SK-N-SH (cell line): ENCODE data around the gene NREP. TPM values are rescaled to one million over a fixed set of nuclear protein-coding genes. Genes with fewer than 3 reads are reported as not detected.

Source experiments
- CTCF ChIA-PET: fragments of 300-600, 350-600 bp; formaldehyde crosslinking; extraction: SDS; loops from one replicate; lab custom pipeline; 2021; lab: Yijun Ruan, JAX
- POLR2A ChIA-PET: fragments of 350-600 bp; sonication (Branson Sonifier 250); formaldehyde crosslinking; extraction: SDS; loops from one replicate; lab custom pipeline; 2020; ENCODE audit warnings: antibody characterized with exemption, inconsistent platforms; lab: Yijun Ruan, JAX
- DNase-seq: peaks from one replicate; pipeline ENCODE4 v3.0.0; 2012
- H2AFZ ChIP-seq: fragments of 200-600 bp; sonication (generic); 2 replicates; pipeline ENCODE4 v1.8.1; 2016; ENCODE audit warnings: antibody characterized with exemption, mild to moderate bottlenecking, low read depth
- H3F3A ChIP-seq: fragments of 200-600 bp; sonication (generic); replicated peaks from 2 replicates; pipeline ENCODE3; 2016; ENCODE audit warnings: antibody characterized with exemption, mild to moderate bottlenecking; ENCODE audit not compliant: insufficient read depth
- H3K27ac ChIP-seq, 2 experiments: fragments of 200-500 bp in 1 of 2; fragments of 200-600 bp in 1 of 2; sonication (Bioruptor generic) in 1 of 2; sonication (generic), shearing (Covaris generic) in 1 of 2; 2 replicates each; pipeline versions ENCODE4 v1.5.1 to v1.6.1; 2014 to 2016; ENCODE audit warnings: low read depth in 2 of 2, inconsistent platforms in 1 of 2, low read length in 1 of 2, mild to moderate bottlenecking in 1 of 2, mixed read lengths in 1 of 2
- H3K27me3 ChIP-seq: fragments of 200-600 bp; sonication (generic), shearing (Covaris generic); 2 replicates; pipeline ENCODE4 v1.6.1; 2016; ENCODE audit warnings: mixed run types; ENCODE audit not compliant: insufficient read depth
- H3K36me3 ChIP-seq, 2 experiments: fragments of 200-500 bp in 1 of 2; fragments of 200-600 bp in 1 of 2; sonication (Bioruptor generic) in 1 of 2; sonication (generic) in 1 of 2; replicated peaks in 1 of 2; 2 replicates each; pipeline versions ENCODE3 to v1.5.1; 2014 to 2016; ENCODE audit warnings: low read length in 1 of 2, mild to moderate bottlenecking in 1 of 2; ENCODE audit not compliant: insufficient read depth in 2 of 2, control insufficient read depth in 1 of 2
- H3K4me1 ChIP-seq, 2 experiments: fragments of 200-500 bp in 1 of 2; fragments of 200-600 bp in 1 of 2; sonication (Bioruptor generic) in 1 of 2; sonication (generic), shearing (Covaris generic) in 1 of 2; 2 replicates each; pipeline versions ENCODE4 v1.5.1 to v1.6.1; 2014 to 2016; ENCODE audit warnings: low read depth in 1 of 2, low read length in 1 of 2, mixed run types in 1 of 2; ENCODE audit not compliant: insufficient read depth in 2 of 2, control insufficient read depth in 1 of 2
- H3K4me2 ChIP-seq: fragments of 200-600 bp; sonication (generic), shearing (Covaris generic); 2 replicates; pipeline ENCODE4 v1.6.1; 2017; ENCODE audit warnings: mixed run types
- H3K4me3 ChIP-seq, 2 experiments: fragments of 200-500 bp in 1 of 2; fragments of 200-600 bp in 1 of 2; sonication (Bioruptor generic) in 1 of 2; sonication (generic), shearing (Covaris generic) in 1 of 2; 2 replicates each; pipeline versions ENCODE4 v1.5.1 to v1.8.1; 2014 to 2016; ENCODE audit warnings: low read depth in 2 of 2, inconsistent platforms in 1 of 2, low read length in 1 of 2, mild to moderate bottlenecking in 1 of 2, mixed read lengths in 1 of 2, moderate library complexity in 1 of 2
- H3K79me2 ChIP-seq: fragments of 200-600 bp; sonication (generic); 2 replicates; pipeline ENCODE4 v1.8.1; 2017; ENCODE audit warnings: mild to moderate bottlenecking; ENCODE audit not compliant: insufficient read depth
- H3K9ac ChIP-seq: fragments of 200-600 bp; sonication (generic); 2 replicates; pipeline ENCODE4 v1.6.1; 2017; ENCODE audit warnings: mixed run types
- H3K9me2 ChIP-seq: fragments of 200-600 bp; sonication (generic); 2 replicates; pipeline ENCODE4 v1.6.1; 2017; ENCODE audit warnings: mixed run types
- H3K9me3 ChIP-seq: fragments of 200-600 bp; sonication (generic); 2 replicates; pipeline ENCODE4 v1.6.1; 2017; ENCODE audit warnings: mixed run types, mild to moderate bottlenecking, moderate library complexity
- H4K20me1 ChIP-seq: fragments of 200-600 bp; sonication (generic); 2 replicates; pipeline ENCODE4 v1.6.1; 2017; ENCODE audit warnings: mild to moderate bottlenecking, mixed run types; ENCODE audit not compliant: insufficient read depth
- ELF1 ChIP-seq: IDR thresholded peaks from 2 replicates; pipeline ENCODE4 v1.4.0; 2012
- EP300 ChIP-seq, 2 experiments: IDR thresholded peaks; 2 replicates each; pipeline versions ENCODE4 v1.4.0 to v1.6.1; 2012; ENCODE audit warnings: borderline replicate concordance in 1 of 2, low read depth in 1 of 2, low read length in 1 of 2
- EZH2phosphoT487 ChIP-seq: fragments of 200-600 bp; sonication (generic); IDR thresholded peaks from 2 replicates; pipeline ENCODE4 v1.6.1; 2017; ENCODE audit warnings: low read depth, mixed run types, mild to moderate bottlenecking, antibody characterized with exemption, moderate library complexity, borderline replicate concordance
- FOSL2 ChIP-seq: IDR thresholded peaks from 2 replicates; pipeline ENCODE4 v1.4.0; 2012; ENCODE audit warnings: low read depth, mild to moderate bottlenecking, moderate library complexity, borderline replicate concordance
- GATA2 ChIP-seq: sonication (generic); formaldehyde crosslinking; IDR thresholded peaks from 2 replicates; pipeline ENCODE4 v1.5.0; 2020; ENCODE audit warnings: mild to moderate bottlenecking, missing genetic modification reagents
- JUND ChIP-seq: IDR thresholded peaks from 2 replicates; pipeline ENCODE4 v1.4.0; 2012
- MAX ChIP-seq: IDR thresholded peaks from 2 replicates; pipeline ENCODE4 v1.4.0; 2012; ENCODE audit warnings: low read depth
- MEF2A ChIP-seq: IDR thresholded peaks from 2 replicates; pipeline ENCODE4 v1.4.0; 2012; ENCODE audit warnings: low read depth, borderline replicate concordance
- MXI1 ChIP-seq: IDR thresholded peaks from 2 replicates; pipeline ENCODE4 v1.6.1; 2012; ENCODE audit warnings: mild to moderate bottlenecking, low read depth, low read length, improper control_type of control experiment
- NFIC ChIP-seq: IDR thresholded peaks from 2 replicates; pipeline ENCODE4 v1.4.0; 2012; ENCODE audit warnings: borderline replicate concordance
- NRF1 ChIP-seq: IDR thresholded peaks from 2 replicates; pipeline ENCODE4 v1.6.1; 2012; ENCODE audit warnings: low read depth, mild to moderate bottlenecking, low read length
- REST ChIP-seq: IDR thresholded peaks from 2 replicates; pipeline ENCODE4 v1.6.1; 2012; ENCODE audit warnings: mild to moderate bottlenecking, low read depth, low read length, moderate library complexity
- USF1 ChIP-seq: IDR thresholded peaks from 2 replicates; pipeline ENCODE4 v1.4.0; 2012; ENCODE audit warnings: low read depth, borderline replicate concordance
- WGBS: methylation state at CpG from one replicate; pipeline ENCODE4 v1.1.6; 2017; ENCODE audit warnings: low lambda C conversion rate; 5-methylcytosine and 5-hydroxymethylcytosine counted together
- polyA plus RNA-seq, 3 experiments: library from polyadenylated mRNA; depleted of rRNA; stranded (reverse); fragments of >200 nt; gene quantifications; 2 replicates each; pipeline ENCODE4 v1.2.3, GENCODE V29; 2012
- TF ChIP-seq, protein P1 (sequence below): fragments of 150-350 bp; IDR thresholded peaks from 2 replicates; pipeline ENCODE4 v1.6.1; 2016; ENCODE audit warnings: mild to moderate bottlenecking, low read depth, low read length
- TF ChIP-seq, protein P2 (sequence below): fragments of 200-600 bp; sonication (generic); IDR thresholded peaks from 2 replicates; pipeline ENCODE4 v1.6.1; 2017; ENCODE audit warnings: antibody characterized with exemption, mild to moderate bottlenecking, moderate library complexity

Gene NREP
- polyA plus RNA-seq, 1 of the 3 experiments (the other 2 are of a cell fraction), result 94.4 TPM

GRCh38 chr5:111795142-111795541, 38.1 kb upstream of the NREP start:
- 68% methylated on average over 1 of the region's 1 CpG for WGBS
- POLR2A ChIA-PET, result no interaction called here
- Histone ChIP-seq H3K9me2 (no peaks in the 10 kb centered on the region), H3K4me3 (no peak overlapping the region), H3K36me3 (no peaks in the 10 kb centered on the region), H3K27me3 (no peaks in the 10 kb centered on the region), H3K27ac (no peak overlapping the region), H3K4me1 (no peaks in the 10 kb centered on the region), H4K20me1 (no peaks in the 10 kb centered on the region), H3K4me2 (no peak overlapping the region), H2AFZ (no peak overlapping the region), H3K9ac (no peak overlapping the region), H3K9me3 (no peaks in the 10 kb centered on the region), H3F3A (peaks cover 11% of the 10 kb centered on the region), H3K79me2 (no peaks in the 10 kb centered on the region)
- CTCF ChIA-PET, result interaction anchor here (1.5 to 2.4 kb wide), 2 partner anchors 15 to 44 kb away, joined by 3 to 7 read pairs; no protein-coding TSS in a partner anchor
- no peak for TF ChIP-seq MXI1
- no peak for TF ChIP-seq MAX
- TF ChIP-seq FOSL2, result no peak
- no peak for TF ChIP-seq EP300 (IDR thresholded peaks at IDR 0.05; ENCODE audit: borderline replicate concordance in 1 of 2, low read depth in 1 of 2, low read length in 1 of 2)
- no peak for TF ChIP-seq NRF1
- TF ChIP-seq ELF1, result no peak
- TF ChIP-seq REST, result no peak
- TF ChIP-seq JUND, result no peak
- no peak for TF ChIP-seq NFIC
- TF ChIP-seq USF1, result no peak
- DNase-seq, result no peak

DNA sequence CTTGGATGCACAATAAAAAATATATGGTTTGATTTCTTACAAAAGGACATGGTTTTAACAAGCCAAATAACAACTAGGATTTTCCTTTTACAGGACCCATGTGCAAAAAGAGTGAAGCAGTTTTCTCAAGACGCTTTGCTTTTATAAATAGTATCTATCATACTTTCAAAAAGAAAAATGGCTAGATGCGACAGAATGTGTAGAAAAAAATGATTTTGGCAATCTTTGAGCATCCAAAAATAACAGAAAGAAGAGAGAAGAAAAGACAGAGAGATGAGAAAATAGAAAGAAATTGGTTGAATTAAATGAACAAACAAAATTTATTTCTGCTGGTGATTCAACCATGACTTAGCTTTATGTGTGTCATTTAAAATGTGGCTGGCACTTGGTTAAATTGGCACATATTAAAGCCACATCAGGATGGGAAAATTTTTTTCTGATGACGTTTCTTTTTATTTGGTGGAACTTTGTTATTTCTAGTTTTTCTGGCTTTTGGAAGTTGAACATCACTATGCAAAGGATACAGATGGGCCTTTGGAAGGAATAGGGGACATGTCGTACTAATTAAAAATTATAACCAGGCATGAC, 35.6 kb upstream of the NREP start:
- H3K27ac ChIP-seq, result peak overlapping the region in 1 of 2 experiments; percentile 62; a peak in 2 of 4 replicates
- DNase-seq, result no peak
- WGBS, result 81% methylated on average over 4 of the region's 4 CpGs
- H3K9me2 ChIP-seq, result no peaks in the 10 kb centered on the region
- ChIA-PET POLR2A (no interaction called here), CTCF (no interaction called here)
- H3F3A ChIP-seq, result peaks cover 11% of the 10 kb centered on the region
- no peaks in the 10 kb centered on the region for H3K9me3 ChIP-seq
- no peak overlapping the region for H3K4me2 ChIP-seq
- H3K36me3 ChIP-seq, result no peaks in the 10 kb centered on the region
- TF ChIP-seq FOSL2, result no peak
- no peak for TF ChIP-seq MEF2A
- TF ChIP-seq MAX, result no peak
- no peak for TF ChIP-seq GATA2 (CRISPR knock-in tag)
- TF ChIP-seq, protein P1, sequence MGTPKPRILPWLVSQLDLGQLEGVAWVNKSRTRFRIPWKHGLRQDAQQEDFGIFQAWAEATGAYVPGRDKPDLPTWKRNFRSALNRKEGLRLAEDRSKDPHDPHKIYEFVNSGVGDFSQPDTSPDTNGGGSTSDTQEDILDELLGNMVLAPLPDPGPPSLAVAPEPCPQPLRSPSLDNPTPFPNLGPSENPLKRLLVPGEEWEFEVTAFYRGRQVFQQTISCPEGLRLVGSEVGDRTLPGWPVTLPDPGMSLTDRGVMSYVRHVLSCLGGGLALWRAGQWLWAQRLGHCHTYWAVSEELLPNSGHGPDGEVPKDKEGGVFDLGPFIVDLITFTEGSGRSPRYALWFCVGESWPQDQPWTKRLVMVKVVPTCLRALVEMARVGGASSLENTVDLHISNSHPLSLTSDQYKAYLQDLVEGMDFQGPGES, result no peak
- TF ChIP-seq EP300 (IDR thresholded peaks at IDR 0.05; ENCODE audit: borderline replicate concordance in 1 of 2, low read depth in 1 of 2, low read length in 1 of 2), result no peak
- no peak for TF ChIP-seq NRF1
- TF ChIP-seq, protein P2, sequence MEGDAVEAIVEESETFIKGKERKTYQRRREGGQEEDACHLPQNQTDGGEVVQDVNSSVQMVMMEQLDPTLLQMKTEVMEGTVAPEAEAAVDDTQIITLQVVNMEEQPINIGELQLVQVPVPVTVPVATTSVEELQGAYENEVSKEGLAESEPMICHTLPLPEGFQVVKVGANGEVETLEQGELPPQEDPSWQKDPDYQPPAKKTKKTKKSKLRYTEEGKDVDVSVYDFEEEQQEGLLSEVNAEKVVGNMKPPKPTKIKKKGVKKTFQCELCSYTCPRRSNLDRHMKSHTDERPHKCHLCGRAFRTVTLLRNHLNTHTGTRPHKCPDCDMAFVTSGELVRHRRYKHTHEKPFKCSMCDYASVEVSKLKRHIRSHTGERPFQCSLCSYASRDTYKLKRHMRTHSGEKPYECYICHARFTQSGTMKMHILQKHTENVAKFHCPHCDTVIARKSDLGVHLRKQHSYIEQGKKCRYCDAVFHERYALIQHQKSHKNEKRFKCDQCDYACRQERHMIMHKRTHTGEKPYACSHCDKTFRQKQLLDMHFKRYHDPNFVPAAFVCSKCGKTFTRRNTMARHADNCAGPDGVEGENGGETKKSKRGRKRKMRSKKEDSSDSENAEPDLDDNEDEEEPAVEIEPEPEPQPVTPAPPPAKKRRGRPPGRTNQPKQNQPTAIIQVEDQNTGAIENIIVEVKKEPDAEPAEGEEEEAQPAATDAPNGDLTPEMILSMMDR, result no peak
- no peak for TF ChIP-seq EZH2phosphoT487
- H2AFZ ChIP-seq, result no peak overlapping the region
- no peaks in the 10 kb centered on the region for H3K79me2 ChIP-seq
- no peak overlapping the region for H3K9ac ChIP-seq
- H3K4me3 ChIP-seq, result no peak overlapping the region
- no peaks in the 10 kb centered on the region for H3K4me1 ChIP-seq
- no peaks in the 10 kb centered on the region for H3K27me3 ChIP-seq
- no peaks in the 10 kb centered on the region for H4K20me1 ChIP-seq
